B cell (primary cell): ENCODE results near the gene CFAP68.

ENCODE experiments used
- CTCF ChIP-seq: fragments of 200-600 bp; IDR thresholded peaks from one replicate; pipeline ENCODE4 v1.8.0; 2022; ENCODE audit warnings: antibody characterized with exemption, mild to moderate bottlenecking
- EZH2 ChIP-seq: IDR thresholded peaks from 2 replicates; pipeline ENCODE4 v1.6.1; 2012; ENCODE audit warnings: borderline replicate concordance, low read depth, mild to moderate bottlenecking, moderate library complexity, low read length; ENCODE audit not compliant: insufficient read depth, poor library complexity, severe bottlenecking

- no peak for TF ChIP-seq CTCF
- no peak for TF ChIP-seq EZH2
These were observed 46.6 kb downstream of the CFAP68 start for GRCh38 chr11:111925953-111926352.
